HEK293T (cell line): ENCODE results near the gene GHRL.

Experiments used
- FOXM1 ChIP-seq: fragments of 450-650 bp; IDR thresholded peaks from 2 replicates; pipeline ENCODE4 v1.6.1; 2017; ENCODE audit warnings: mild to moderate bottlenecking, borderline replicate concordance
- NFRKB ChIP-seq: fragments of 450-650 bp; IDR thresholded peaks from 2 replicates; pipeline ENCODE4 v1.6.1; 2016; ENCODE audit warnings: mild to moderate bottlenecking, moderate library complexity

DNA sequence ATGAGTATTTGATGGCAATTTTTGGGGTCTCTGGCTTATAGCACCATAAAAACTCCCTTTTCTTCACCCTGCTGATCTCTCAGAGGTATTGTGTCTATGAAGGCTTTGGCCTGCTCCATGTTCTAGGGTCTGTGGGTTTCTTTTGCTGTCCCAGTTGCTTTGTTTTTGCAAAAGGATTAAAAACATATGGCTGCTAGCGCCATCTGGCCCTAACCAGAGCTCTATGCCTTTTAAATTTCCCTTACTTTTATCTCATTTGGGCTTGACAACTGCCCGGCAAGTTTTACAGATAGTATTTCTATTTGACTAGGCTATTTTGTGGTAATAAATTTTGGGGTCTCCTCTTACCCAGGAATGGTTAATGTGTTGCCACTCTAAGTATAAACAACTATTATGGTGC, 6.4 kb upstream of the GHRL start:
- no peak for TF ChIP-seq NFRKB
- no peak for TF ChIP-seq FOXM1
